ENCODE results near the gene TPH2. TPM values are rescaled to one million over a fixed set of nuclear protein-coding genes. Genes with fewer than 3 reads are reported as not detected.

TPH2 gene
- total and polyA plus RNA-seq, 2 donors from 2014 or later: not detected

DNA sequence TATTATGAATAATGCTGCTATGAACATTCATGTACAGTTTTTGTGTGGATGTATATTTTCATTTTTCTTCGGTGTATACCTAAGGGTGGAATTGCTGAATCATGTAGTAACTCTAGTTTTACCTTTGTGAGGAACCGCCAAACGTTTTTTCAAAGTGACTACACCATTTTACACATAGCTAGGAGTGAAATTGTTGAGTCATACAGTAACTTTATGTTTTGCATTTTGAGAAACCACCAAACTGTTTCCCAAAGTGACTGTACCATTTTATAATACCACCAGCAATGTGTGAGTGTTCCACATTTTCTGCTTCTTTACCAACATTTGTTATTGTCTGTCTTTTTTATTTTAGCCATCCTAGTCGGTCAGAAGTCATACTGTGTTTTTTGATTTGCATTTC is 3.1 kb upstream of the TPH2 start:
- DNase-seq (no peak), FAIRE-seq (no peak)
- Histone ChIP-seq H3K4me1 (ENCODE audit: control insufficient read depth in 2 of 3, insufficient read depth in 2 of 3, low read depth in 1 of 3, low read length in 3 of 3) (no peaks in the 10 kb centered on the region), H3K36me3 (ENCODE audit: control insufficient read depth in 2 of 3, insufficient read depth in 3 of 3, low read length in 3 of 3) (no peaks in the 10 kb centered on the region), H3K9ac (ENCODE audit: low read length in 3 of 3) (no peak overlapping the region), H3K27me3 (ENCODE audit: control insufficient read depth, insufficient read depth, low read length) (no peaks in the 10 kb centered on the region), H3K27ac (ENCODE audit: low read depth in 2 of 2, low read length in 2 of 2) (no peak overlapping the region), H3K9me3 (ENCODE audit: control insufficient read depth in 2 of 3, insufficient read depth in 1 of 3, low read length in 3 of 3) (no peaks in the 10 kb centered on the region), H3K4me3 (ENCODE audit: low read length in 3 of 3) (no peak overlapping the region)
- intact Hi-C loops (cut with DNase I): no loop called here
- TF ChIP-seq, protein P1, sequence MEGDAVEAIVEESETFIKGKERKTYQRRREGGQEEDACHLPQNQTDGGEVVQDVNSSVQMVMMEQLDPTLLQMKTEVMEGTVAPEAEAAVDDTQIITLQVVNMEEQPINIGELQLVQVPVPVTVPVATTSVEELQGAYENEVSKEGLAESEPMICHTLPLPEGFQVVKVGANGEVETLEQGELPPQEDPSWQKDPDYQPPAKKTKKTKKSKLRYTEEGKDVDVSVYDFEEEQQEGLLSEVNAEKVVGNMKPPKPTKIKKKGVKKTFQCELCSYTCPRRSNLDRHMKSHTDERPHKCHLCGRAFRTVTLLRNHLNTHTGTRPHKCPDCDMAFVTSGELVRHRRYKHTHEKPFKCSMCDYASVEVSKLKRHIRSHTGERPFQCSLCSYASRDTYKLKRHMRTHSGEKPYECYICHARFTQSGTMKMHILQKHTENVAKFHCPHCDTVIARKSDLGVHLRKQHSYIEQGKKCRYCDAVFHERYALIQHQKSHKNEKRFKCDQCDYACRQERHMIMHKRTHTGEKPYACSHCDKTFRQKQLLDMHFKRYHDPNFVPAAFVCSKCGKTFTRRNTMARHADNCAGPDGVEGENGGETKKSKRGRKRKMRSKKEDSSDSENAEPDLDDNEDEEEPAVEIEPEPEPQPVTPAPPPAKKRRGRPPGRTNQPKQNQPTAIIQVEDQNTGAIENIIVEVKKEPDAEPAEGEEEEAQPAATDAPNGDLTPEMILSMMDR (IDR thresholded peaks at IDR 0.05; ENCODE audit: borderline replicate concordance, extremely low read depth, insufficient read depth): no peak

DNA sequence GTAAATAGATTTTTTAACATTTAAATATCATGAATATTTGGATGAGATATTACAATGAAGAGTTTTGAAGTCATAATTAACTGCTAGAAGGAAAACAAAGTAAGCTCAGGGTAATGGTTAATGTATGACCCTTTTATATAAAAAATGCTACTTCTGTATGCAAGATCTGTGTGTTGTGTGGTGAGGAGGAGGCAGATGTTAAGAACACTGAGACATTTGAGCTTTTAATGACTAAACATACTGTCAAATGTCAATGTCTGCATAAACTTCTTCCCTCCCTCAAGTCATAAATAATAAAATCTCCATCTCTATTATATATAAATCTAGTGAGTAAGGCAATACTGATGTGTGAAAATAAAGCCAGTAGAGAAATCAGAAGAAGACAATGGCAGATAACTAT is 1.4 kb downstream of the TPH2 start:
- no peak overlapping the region for H3K9ac ChIP-seq (ENCODE audit: low read length in 3 of 3)
- no peaks in the 10 kb centered on the region for H3K9me3 ChIP-seq (ENCODE audit: control insufficient read depth in 2 of 3, insufficient read depth in 1 of 3, low read length in 3 of 3)
- FAIRE-seq (no peak), DNase-seq (no peak)
- H3K4me1 ChIP-seq (ENCODE audit: control insufficient read depth in 2 of 3, insufficient read depth in 2 of 3, low read depth in 1 of 3, low read length in 3 of 3): no peaks in the 10 kb centered on the region
- intact Hi-C loops (cut with DNase I): no loop called here
- no peak overlapping the region for H3K4me3 ChIP-seq (ENCODE audit: low read length in 3 of 3)
- H3K27ac ChIP-seq (ENCODE audit: low read depth in 2 of 2, low read length in 2 of 2): no peak overlapping the region
- TF ChIP-seq, protein P1 (IDR thresholded peaks at IDR 0.05; ENCODE audit: borderline replicate concordance, extremely low read depth, insufficient read depth): no peak
- H3K36me3 ChIP-seq (ENCODE audit: control insufficient read depth in 2 of 3, insufficient read depth in 3 of 3, low read length in 3 of 3): no peaks in the 10 kb centered on the region
- H3K27me3 ChIP-seq (ENCODE audit: control insufficient read depth, insufficient read depth, low read length): no peaks in the 10 kb centered on the region

DNA sequence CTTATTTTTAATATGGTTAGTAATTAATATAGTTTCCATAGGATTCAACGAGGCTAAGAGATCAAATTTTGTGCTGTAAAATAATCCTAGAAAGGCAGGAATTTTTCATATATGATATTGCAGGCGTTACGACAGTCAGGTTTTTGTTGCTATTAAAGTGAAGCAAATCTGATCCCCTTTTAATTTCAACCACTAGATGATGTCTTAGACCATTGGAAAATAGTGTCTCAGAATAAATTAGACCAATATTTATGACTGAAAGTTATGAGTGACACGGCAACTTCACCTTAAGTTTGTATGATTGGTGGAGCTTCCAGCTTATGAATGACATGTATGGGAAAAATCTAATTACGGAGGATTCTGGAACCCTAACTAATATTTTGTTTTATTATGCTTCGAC is 2.5 kb downstream of the TPH2 start:
- Histone ChIP-seq H3K27me3 (ENCODE audit: control insufficient read depth, insufficient read depth, low read length) (no peaks in the 10 kb centered on the region), H3K27ac (ENCODE audit: low read depth in 2 of 2, low read length in 2 of 2) (no peak overlapping the region), H3K4me1 (ENCODE audit: control insufficient read depth in 2 of 3, insufficient read depth in 2 of 3, low read depth in 1 of 3, low read length in 3 of 3) (no peaks in the 10 kb centered on the region), H3K36me3 (ENCODE audit: control insufficient read depth in 2 of 3, insufficient read depth in 3 of 3, low read length in 3 of 3) (no peaks in the 10 kb centered on the region), H3K9me3 (ENCODE audit: control insufficient read depth in 2 of 3, insufficient read depth in 1 of 3, low read length in 3 of 3) (no peaks in the 10 kb centered on the region), H3K9ac (ENCODE audit: low read length in 3 of 3) (no peak overlapping the region), H3K4me3 (ENCODE audit: low read length in 3 of 3) (no peak overlapping the region)
- intact Hi-C loops (cut with DNase I): no loop called here
- DNase-seq: no peak
- TF ChIP-seq, protein P1 (IDR thresholded peaks at IDR 0.05; ENCODE audit: borderline replicate concordance, extremely low read depth, insufficient read depth): no peak
- FAIRE-seq: no peak

DNA sequence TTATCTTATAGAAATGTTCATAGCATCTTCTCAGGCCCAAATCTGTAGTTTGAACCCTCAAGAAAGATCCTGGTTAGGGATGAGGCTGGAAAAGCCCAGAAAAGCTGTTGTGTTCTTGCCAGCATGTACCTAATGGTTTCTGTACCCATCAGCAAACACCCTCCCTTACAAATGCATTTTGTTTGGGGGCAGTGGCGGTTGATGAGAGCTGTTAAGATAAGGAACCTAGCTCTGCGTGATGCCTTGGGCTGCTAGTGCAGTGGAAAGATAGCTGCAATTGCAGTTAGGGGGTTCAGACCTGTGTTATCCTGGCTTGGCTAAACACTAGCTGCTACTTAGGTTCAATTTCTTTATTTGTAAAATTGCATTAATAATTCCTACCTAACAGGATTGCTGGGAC is 3.6 kb downstream of the TPH2 start:
- H3K36me3 ChIP-seq (ENCODE audit: control insufficient read depth in 2 of 3, insufficient read depth in 3 of 3, low read length in 3 of 3): no peaks in the 10 kb centered on the region
- H3K4me1 ChIP-seq (ENCODE audit: control insufficient read depth in 2 of 3, insufficient read depth in 2 of 3, low read depth in 1 of 3, low read length in 3 of 3): no peaks in the 10 kb centered on the region
- no peak overlapping the region for H3K27ac ChIP-seq (ENCODE audit: low read depth in 2 of 2, low read length in 2 of 2)
- H3K9me3 ChIP-seq (ENCODE audit: control insufficient read depth in 2 of 3, insufficient read depth in 1 of 3, low read length in 3 of 3): no peaks in the 10 kb centered on the region
- DNase-seq: no peak
- no peaks in the 10 kb centered on the region for H3K27me3 ChIP-seq (ENCODE audit: control insufficient read depth, insufficient read depth, low read length)
- no peak for FAIRE-seq
- no peak overlapping the region for H3K9ac ChIP-seq (ENCODE audit: low read length in 3 of 3)
- intact Hi-C loops (cut with DNase I): no loop called here
- TF ChIP-seq, protein P1 (IDR thresholded peaks at IDR 0.05; ENCODE audit: borderline replicate concordance, extremely low read depth, insufficient read depth): no peak
- H3K4me3 ChIP-seq (ENCODE audit: low read length in 3 of 3): no peak overlapping the region

Data from kidney (tissue), 14 donors.